ENCODE measurements around the gene FGF14. TPM values are rescaled to one million over a fixed set of nuclear protein-coding genes. Genes with fewer than 3 reads are reported as not detected.

The FGF14 gene
- total RNA-seq, 3 donors from 2014 or later (not counting 1 experiment from before 2014, with no cell fraction given) = not detected

DNA sequence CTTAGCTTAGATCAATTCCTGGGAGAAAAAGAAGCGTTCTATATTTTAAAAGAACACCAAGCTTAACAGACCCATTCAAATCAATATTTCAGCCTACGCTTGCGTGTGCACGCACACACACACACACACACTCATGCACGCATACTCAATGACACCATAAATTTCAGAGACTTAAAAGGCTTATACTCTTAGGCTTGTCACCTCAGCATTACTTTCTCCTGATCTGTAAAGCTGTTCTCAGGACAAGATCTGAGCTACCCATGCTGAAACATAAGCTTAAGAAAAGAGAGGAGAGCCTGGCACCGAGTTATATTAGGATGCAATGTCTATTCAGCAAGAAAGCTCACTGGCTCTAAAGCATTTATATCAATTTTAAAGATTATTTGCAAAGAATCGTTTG, 368.5 kb downstream of the FGF14 start:
- no peak overlapping the region for H3K4me3 Mint-ChIP-seq
- H3K9me3 ChIP-seq (ENCODE audit: control insufficient read depth, insufficient read depth, low read length) = no peaks in the 10 kb centered on the region
- no peaks in the 10 kb centered on the region for H3K36me3 ChIP-seq (ENCODE audit: control insufficient read depth, insufficient read depth, low read length)
- no peak overlapping the region for H3K27ac ChIP-seq (ENCODE audit: low read length)
- DNase-seq (no peak), ATAC-seq (no peak)
- 79% methylated on average over 7 of the region's 7 CpGs for WGBS (ENCODE audit: insufficient coverage)
- no peaks in the 10 kb centered on the region for H3K4me1 ChIP-seq (ENCODE audit: control insufficient read depth, insufficient read depth, low read length)
- H3K27ac Mint-ChIP-seq = no peak overlapping the region
- peaks cover 2 to 3% of the 10 kb centered on the region in 2 donors for H3K9me3 Mint-ChIP-seq
- intact Hi-C loops (cut with micrococcal nuclease) = no loop called here
- H3K36me3 Mint-ChIP-seq = no peaks in the 10 kb centered on the region
- no peaks in the 10 kb centered on the region for H3K27me3 Mint-ChIP-seq (ENCODE audit: low read depth in 2 of 2)
- TF ChIP-seq, protein P1, sequence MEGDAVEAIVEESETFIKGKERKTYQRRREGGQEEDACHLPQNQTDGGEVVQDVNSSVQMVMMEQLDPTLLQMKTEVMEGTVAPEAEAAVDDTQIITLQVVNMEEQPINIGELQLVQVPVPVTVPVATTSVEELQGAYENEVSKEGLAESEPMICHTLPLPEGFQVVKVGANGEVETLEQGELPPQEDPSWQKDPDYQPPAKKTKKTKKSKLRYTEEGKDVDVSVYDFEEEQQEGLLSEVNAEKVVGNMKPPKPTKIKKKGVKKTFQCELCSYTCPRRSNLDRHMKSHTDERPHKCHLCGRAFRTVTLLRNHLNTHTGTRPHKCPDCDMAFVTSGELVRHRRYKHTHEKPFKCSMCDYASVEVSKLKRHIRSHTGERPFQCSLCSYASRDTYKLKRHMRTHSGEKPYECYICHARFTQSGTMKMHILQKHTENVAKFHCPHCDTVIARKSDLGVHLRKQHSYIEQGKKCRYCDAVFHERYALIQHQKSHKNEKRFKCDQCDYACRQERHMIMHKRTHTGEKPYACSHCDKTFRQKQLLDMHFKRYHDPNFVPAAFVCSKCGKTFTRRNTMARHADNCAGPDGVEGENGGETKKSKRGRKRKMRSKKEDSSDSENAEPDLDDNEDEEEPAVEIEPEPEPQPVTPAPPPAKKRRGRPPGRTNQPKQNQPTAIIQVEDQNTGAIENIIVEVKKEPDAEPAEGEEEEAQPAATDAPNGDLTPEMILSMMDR (IDR thresholded peaks at IDR 0.05) = no peak
- no peak overlapping the region for H3K4me3 ChIP-seq (ENCODE audit: low read length)
- no peaks in the 10 kb centered on the region for H3K4me1 Mint-ChIP-seq
- no peaks in the 10 kb centered on the region for H3K27me3 ChIP-seq (ENCODE audit: control insufficient read depth, insufficient read depth, low read length)

DNA sequence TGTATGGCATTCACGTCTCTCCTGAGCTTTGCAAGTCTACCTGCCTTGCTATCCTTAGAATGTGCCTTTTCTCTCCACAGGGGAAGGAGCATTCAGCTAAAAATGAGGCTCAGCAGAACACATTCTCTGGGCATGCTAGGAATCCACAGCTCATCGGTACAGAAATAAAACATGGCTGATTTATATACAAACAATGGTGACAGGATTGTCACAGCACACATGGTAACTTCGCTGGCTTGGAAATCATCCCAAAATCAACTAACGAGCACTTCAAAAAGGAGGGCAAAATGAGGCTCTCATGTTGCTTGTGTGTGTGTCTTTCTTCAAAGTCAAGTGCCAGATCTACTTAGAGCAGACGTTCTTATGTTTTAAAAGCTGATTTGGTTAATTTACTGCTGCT, 373.0 kb downstream of the FGF14 start:
- WGBS (ENCODE audit: insufficient coverage) = 78% methylated on average over 4 of the region's 5 CpGs
- H3K27me3 Mint-ChIP-seq (ENCODE audit: low read depth in 2 of 2) = no peaks in the 10 kb centered on the region
- Histone ChIP-seq H3K4me3 (ENCODE audit: low read length) (no peak overlapping the region), H3K4me1 (ENCODE audit: control insufficient read depth, insufficient read depth, low read length) (no peaks in the 10 kb centered on the region), H3K9me3 (ENCODE audit: control insufficient read depth, insufficient read depth, low read length) (no peaks in the 10 kb centered on the region), H3K27me3 (ENCODE audit: control insufficient read depth, insufficient read depth, low read length) (no peaks in the 10 kb centered on the region), H3K36me3 (ENCODE audit: control insufficient read depth, insufficient read depth, low read length) (no peaks in the 10 kb centered on the region), H3K27ac (ENCODE audit: low read length) (no peak overlapping the region)
- no peaks in the 10 kb centered on the region for H3K4me1 Mint-ChIP-seq
- no peak for DNase-seq
- no peak for ATAC-seq
- TF ChIP-seq, protein P1 (IDR thresholded peaks at IDR 0.05) = no peak
- H3K36me3 Mint-ChIP-seq = no peaks in the 10 kb centered on the region
- peaks cover 0 to 4% of the 10 kb centered on the region in 2 donors for H3K9me3 Mint-ChIP-seq
- intact Hi-C loops (cut with micrococcal nuclease) = no loop called here
- H3K4me3 Mint-ChIP-seq = no peak overlapping the region
- no peak overlapping the region for H3K27ac Mint-ChIP-seq

DNA sequence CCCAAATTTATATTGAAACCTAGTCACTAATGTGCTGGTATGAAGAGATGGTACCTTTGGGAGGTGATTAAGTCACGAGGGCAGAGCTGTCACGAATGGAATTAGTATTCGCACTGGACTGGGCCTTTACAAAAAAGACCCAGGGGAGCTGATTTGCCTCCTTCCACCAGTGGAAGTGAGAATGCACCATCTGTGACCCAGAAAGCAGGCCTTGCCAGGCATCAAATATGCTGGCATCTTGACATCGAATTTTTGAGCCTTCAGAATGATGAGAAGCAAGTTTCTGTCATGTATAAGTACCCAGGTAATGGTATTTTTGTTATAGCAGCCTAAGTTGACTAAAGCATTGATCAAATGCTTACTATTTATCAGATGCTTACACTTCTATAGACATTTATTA, 373.6 kb downstream of the FGF14 start:
- Mint-ChIP-seq H3K27ac (no peak overlapping the region), H3K4me3 (no peak overlapping the region)
- no peaks in the 10 kb centered on the region for H3K27me3 ChIP-seq (ENCODE audit: control insufficient read depth, insufficient read depth, low read length)

DNA sequence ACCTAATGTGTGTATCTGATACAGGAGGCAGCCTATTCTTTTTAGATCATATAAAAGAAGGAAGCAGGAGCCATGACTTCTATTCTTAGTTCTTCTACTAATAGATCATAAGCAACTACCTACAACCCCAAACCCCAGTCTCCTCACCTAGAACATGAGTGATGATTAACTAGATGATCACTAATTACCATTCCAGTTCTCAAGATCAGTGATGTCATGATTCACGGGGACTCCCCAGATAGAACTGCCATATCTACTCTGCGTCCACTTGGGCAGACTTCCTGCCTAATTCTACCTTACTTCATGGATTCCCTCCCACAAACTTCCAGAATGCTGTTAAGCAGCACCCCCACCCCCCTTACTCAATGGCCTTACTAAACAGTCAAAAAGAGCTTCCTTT, 380.1 kb downstream of the FGF14 start:
- H3K27ac Mint-ChIP-seq = no peak overlapping the region
- intact Hi-C loops (cut with micrococcal nuclease) = no loop called here
- H3K4me1 Mint-ChIP-seq = no peaks in the 10 kb centered on the region
- H3K9me3 Mint-ChIP-seq = peaks cover 22 to 26% of the 10 kb centered on the region in 2 donors
- H3K4me1 ChIP-seq (ENCODE audit: control insufficient read depth, insufficient read depth, low read length) = no peaks in the 10 kb centered on the region
- DNase-seq (no peak), ATAC-seq (no peak)
- no peaks in the 10 kb centered on the region for H3K27me3 ChIP-seq (ENCODE audit: control insufficient read depth, insufficient read depth, low read length)
- H3K27me3 Mint-ChIP-seq (ENCODE audit: low read depth in 2 of 2) = no peaks in the 10 kb centered on the region
- 95% methylated on average over 2 of the region's 2 CpGs for whole genome bisulfite sequencing (ENCODE audit: insufficient coverage)
- H3K36me3 Mint-ChIP-seq = peaks cover 15% of the 10 kb centered on the region
- no peak overlapping the region for H3K4me3 Mint-ChIP-seq
- no peak overlapping the region for H3K27ac ChIP-seq (ENCODE audit: low read length)
- TF ChIP-seq, protein P1 (IDR thresholded peaks at IDR 0.05) = no peak
- no peak overlapping the region for H3K4me3 ChIP-seq (ENCODE audit: low read length)
- H3K36me3 ChIP-seq (ENCODE audit: control insufficient read depth, insufficient read depth, low read length) = no peaks in the 10 kb centered on the region
- no peaks in the 10 kb centered on the region for H3K9me3 ChIP-seq (ENCODE audit: control insufficient read depth, insufficient read depth, low read length)

More for the DNA sequence above, 373.6 kb downstream of the FGF14 start:
- Histone ChIP-seq H3K9me3 (ENCODE audit: control insufficient read depth, insufficient read depth, low read length) (no peaks in the 10 kb centered on the region), H3K27ac (ENCODE audit: low read length) (no peak overlapping the region), H3K4me1 (ENCODE audit: control insufficient read depth, insufficient read depth, low read length) (no peaks in the 10 kb centered on the region), H3K4me3 (ENCODE audit: low read length) (no peak overlapping the region), H3K36me3 (ENCODE audit: control insufficient read depth, insufficient read depth, low read length) (no peaks in the 10 kb centered on the region)
- WGBS (ENCODE audit: insufficient coverage) = 57% methylated on average over 4 of the region's 4 CpGs
- Mint-ChIP-seq H3K4me1 (no peaks in the 10 kb centered on the region), H3K27me3 (ENCODE audit: low read depth in 2 of 2) (no peaks in the 10 kb centered on the region), H3K9me3 (peaks cover 0 to 4% of the 10 kb centered on the region in 2 donors), H3K36me3 (no peaks in the 10 kb centered on the region)
- TF ChIP-seq, protein P1 (IDR thresholded peaks at IDR 0.05) = no peak
- intact Hi-C loops (cut with micrococcal nuclease) = no loop called here
- DNase-seq (no peak), ATAC-seq (no peak)

All from natural killer cell (primary cell).